GM21390 (cell line): ENCODE measurements around the gene NYAP2.

Source experiments
- ATAC-seq: cut with Tn5 transposase; IDR thresholded peaks from one replicate; pipeline ENCODE4 v1.9.1; 2021; ENCODE audit not compliant: unreplicated experiment

The NYAP2 gene

DNA sequence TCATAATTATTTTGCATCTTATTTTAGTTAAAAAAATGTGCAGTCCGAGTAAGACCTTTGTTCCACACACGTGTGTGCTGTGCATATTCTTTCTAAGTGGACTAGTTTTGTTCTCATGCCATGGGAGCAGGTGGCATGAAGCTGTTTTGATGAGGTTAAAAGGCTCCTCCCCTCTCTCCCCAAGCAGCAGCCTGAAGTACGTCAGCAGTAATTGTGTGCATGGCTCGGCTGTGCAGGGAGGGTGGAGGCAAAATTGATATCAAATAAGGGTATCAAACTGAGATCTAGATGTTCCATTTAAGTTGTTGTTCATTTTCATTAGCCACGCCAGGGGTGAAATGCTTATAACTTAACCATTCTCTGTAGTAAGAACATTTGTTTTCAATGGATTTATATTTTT is at the start of gene NYAP2:
Gene NYAP2, plus strand, starts transcription at position 207 of the 400 bp plus-strand sequence. CDS start 9,171 bp downstream, outside the sequence.
- no peak for ATAC-seq

DNA sequence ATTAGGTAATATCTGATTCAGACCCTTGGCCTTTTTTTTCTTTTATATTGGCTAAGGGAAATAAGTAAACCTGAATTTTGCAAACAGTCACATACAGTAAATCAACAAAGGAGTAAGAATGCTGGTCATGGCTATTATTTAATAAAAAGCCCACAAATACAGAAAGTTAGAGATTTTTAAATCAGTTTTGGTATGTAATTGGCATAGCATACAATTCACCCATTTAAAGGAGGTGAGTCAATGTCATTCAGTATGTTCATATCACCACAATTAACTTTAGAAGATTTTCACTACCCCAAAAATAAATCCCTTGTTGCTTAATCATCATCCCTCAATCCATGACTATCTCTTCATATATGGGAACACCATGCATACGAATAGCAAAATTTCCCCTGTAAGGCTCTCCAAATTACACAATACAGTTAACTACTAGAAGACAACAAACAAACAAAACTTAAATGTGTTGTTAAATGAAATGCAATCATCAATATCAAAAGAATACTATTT is 45.9 kb upstream of the NYAP2 start:
- ATAC-seq: no peak

DNA sequence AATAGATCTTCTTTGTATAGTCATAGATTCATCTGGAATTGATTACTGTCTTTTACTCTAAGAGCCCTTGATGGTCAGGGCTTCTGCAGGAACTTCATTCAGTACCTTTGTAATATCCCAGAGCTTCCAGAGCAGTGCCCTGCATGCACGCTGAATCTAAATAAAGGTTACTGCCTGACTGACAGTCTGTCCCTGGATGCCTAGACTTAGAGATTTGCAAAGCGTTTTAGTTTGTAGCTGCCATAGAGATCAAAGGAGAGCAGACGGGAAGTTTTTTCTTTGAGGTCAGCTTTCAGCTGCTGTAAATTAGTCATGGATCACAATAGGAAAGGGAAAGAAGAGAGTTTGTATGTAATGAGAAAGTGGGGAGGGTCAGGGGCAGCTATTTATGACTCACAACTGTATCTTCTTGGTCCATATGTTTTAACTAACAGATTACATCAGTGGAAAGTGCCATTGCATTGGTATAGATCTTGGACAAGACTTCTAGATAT is 45.2 kb upstream of the NYAP2 start:
- no peak for ATAC-seq

- ATAC-seq: no peak
These were observed 43.7 kb upstream of the NYAP2 start for GRCh38 chr2:225355788-225356187.

- no peak for ATAC-seq
These were observed 32.8 kb upstream of the NYAP2 start for GRCh38 chr2:225366731-225367130.

- ATAC-seq: no peak
These were observed 32.0 kb upstream of the NYAP2 start for GRCh38 chr2:225367482-225367881.

GRCh38 chr2:225378984-225379383 is 20.5 kb upstream of the NYAP2 start:
- ATAC-seq: no peak

- no peak for ATAC-seq
These were observed 19.7 kb upstream of the NYAP2 start for GRCh38 chr2:225379856-225380255.

DNA sequence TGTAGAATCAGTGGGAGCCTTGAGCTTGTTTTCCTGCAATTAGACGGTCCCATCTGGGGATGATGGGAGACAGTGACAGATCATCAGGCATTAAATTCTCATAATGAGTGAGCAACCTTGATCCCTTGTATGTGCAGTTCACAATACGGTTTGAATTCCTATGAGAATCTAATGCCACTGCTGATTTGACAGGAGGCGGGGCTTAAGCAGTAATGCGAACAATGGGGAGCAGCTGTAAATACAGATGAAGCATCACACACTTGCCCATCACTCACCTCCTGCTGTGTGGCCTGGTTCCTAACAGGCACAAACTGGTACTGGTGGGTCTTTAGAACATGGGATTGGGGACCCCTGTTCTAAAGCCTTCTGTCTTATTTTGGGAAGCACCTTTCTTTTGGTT is 17.9 kb upstream of the NYAP2 start:
- no peak for ATAC-seq

DNA sequence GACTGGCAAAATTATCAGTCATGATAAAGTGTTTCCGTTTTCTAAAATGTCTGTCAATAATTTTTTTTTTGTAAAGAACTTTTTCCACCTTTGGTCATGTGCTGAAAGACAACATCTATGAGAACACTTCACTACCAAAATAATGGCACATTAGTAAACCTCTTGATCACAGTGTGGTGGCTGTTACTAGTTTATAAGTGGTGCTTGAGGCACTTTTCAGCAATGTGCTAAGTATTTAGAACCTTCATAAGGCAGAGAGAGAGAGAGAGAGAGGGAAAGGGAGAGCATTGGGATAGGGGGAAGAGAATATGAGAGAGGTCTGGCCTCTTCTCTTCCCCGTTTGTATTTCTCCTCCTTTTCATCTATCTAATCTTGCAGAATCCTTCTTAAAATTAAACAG is 1.1 kb upstream of the NYAP2 start:
- no peak for ATAC-seq

DNA sequence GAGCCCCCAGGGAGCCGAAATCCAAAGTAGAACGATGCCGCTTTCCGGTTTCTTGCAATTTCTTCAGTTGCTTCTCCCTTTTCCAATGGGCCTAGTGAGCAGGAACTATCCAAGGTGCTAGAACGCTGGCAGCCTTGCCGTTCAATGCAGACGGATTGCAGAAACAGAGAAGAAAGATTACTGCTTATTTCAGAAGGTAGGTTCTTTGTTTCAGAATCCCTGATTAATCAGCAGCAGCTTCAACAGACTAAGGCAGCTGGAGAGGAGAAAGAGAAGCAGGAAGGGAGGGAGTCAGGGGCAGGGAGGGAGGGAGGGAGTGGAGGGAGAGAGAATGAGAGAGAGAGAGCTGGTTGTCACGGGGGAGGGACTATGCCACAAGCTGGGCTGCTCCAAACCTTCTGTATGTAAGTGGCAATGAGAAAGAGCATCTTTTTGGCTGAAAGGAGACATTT is 576 bp downstream of the NYAP2 start:
- ATAC-seq: no peak

DNA sequence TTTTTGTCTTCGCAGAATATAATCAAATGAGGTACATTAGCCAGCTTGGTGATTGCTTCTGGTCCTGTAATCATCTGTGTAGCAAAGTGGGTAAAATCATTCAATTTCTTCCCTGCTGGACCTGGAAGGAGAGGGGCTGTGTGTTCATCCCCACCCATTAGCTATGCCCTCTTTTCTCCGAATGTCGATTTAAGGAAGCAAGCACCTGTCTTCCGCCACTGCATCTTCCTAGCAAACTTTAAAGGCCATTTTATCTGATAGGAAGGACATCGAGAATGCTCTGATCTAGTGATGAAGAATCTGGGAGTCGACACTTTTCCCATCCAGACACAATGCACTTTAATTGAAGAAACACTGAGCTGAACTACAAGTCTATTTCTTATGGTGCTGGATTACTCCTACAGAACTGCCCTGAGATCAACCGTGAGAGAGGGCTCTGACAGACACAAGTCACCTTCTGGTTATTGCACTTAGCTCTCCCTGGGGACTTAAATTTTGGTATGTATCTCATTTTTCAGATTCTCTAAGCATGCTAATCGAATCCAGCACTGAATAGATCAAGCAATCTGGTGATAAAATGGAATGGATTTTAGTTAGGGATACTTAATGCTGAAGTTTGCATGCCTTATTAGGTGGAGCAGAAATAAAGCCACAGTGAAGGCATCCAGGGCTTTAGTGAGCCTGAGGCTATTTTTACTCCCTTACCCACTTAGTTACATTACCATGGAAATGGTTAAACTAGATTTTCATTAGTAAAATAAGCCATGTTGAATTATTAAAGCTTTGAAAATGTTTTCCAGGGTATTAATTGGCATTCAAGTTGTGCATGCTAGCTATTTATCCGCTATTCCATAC is 1.3 kb downstream of the NYAP2 start:
- ATAC-seq: no peak

GRCh38 chr2:225402210-225402776 is 2.8 kb downstream of the NYAP2 start:
- ATAC-seq: no peak

DNA sequence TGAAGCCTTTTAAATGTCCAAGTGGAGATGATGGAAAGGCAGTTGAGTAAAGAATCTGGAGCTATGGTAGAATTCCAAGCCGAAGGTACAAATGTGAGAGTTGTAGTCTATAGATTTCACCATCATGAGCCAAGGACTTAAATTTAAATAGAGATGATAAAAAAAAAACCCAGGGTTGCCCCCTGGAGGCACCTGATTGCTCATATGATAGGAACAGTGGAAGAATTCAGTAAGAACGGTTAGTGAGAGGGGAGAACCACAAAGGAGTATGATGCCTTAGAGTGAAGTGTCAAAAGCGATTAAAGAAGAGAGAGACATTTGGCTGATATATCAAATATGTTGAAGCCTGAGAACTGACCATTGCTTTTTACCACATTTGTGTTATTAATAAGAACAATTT is 11.9 kb downstream of the NYAP2 start:
- ATAC-seq: no peak

- ATAC-seq: no peak
These were observed 14.3 kb downstream of the NYAP2 start for GRCh38 chr2:225413786-225414185.

GRCh38 chr2:225414902-225415301 is 15.4 kb downstream of the NYAP2 start:
- no peak for ATAC-seq

DNA sequence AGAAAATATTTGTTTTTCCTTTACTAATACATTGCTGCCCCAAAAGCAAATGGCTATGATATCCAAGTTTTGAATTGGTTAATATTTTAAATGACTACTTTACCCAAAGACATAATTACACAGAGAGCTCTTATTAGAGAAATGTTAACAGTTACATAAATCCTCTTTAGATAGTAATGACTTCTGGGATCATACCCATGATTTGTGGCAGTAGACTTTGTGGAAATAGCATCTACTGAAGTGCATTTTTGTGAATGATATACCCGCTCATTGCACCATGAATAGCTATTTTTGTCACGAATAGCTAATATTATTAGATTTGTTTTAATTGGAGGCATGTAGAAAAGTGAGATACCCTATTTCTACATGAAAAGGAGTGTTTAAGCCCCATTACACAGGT is 15.8 kb downstream of the NYAP2 start:
- ATAC-seq: no peak

DNA sequence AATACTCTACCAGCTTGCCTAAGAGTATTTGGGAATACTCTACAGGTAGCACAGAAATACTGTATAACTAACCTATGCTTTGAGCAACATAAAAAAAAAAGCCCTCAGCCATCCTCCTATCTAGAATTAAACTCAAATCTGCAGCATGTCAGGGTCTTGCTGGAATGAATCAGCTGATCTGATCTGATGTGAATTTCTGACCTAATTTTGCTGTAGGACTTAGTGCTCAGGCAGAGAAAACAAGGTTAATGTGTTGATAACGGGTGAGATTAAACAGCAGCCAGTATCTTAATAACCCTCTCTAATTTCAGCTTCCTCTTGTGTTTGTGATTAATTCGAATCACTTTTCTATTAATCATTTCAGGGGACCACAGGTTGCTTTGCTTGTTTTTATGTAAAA is 16.3 kb downstream of the NYAP2 start:
- ATAC-seq: no peak

GRCh38 chr2:225416616-225417367 is 17.3 kb downstream of the NYAP2 start:
- ATAC-seq: no peak

DNA sequence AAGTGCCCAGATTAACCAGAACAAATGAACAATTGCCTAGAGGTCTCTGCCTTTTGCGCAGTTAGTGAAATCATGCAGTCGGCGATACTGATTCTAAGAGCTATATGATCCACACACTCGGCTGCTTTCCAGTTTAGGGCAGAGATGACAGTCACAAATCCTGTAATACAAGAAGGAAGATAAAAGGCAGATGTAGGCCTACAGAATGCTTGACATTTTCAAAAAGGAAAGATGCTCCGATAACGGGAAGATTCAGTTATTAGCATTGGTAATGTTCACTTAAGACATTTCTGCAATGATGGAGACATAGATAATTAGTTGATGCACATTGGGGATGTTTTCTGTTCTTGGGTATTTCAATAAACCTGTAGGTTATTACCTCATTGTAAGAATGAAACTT is 19.5 kb downstream of the NYAP2 start:
- ATAC-seq: no peak

GRCh38 chr2:225422145-225422544 is 22.6 kb downstream of the NYAP2 start:
- no peak for ATAC-seq
